Measurements from ENCODE around the gene RILP.

The RILP gene

DNA sequence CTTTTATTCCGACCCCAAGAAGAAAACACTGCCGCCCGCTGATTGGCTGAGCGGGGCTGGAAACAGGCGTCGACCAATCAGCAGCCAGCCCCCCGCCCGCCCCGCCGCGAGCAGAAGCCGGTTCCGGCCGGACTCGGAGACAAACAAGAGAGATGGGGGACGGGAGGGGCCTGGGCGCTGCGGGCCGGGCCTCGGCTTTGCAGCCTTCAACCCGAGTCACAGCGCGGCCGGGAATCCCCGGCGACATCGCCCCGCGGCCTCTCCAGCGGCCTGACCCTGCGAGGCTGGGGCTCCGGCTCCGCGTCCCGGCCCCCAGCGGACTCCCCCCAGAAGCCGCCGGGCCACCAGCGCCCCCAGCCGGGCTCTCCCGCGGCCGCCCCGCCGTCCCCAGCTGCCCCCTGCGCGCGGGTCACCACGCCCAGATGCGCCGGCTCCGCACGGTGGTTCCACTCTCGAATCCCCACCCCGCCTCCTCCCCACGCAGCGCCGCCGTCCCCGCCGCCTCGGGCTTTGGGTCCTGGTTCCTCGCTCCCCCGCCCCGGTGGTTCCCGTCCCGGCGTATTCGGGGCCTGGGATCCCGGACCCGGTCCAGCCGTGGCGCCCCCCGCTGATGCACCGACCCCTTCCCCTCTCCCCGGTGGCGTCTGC, 20.7 kb downstream of the RILP start:
- WGBS (ENCODE audit: insufficient coverage, insufficient read length), result no CpG with 5 or more reads among the region's 77 CpGs

DNA sequence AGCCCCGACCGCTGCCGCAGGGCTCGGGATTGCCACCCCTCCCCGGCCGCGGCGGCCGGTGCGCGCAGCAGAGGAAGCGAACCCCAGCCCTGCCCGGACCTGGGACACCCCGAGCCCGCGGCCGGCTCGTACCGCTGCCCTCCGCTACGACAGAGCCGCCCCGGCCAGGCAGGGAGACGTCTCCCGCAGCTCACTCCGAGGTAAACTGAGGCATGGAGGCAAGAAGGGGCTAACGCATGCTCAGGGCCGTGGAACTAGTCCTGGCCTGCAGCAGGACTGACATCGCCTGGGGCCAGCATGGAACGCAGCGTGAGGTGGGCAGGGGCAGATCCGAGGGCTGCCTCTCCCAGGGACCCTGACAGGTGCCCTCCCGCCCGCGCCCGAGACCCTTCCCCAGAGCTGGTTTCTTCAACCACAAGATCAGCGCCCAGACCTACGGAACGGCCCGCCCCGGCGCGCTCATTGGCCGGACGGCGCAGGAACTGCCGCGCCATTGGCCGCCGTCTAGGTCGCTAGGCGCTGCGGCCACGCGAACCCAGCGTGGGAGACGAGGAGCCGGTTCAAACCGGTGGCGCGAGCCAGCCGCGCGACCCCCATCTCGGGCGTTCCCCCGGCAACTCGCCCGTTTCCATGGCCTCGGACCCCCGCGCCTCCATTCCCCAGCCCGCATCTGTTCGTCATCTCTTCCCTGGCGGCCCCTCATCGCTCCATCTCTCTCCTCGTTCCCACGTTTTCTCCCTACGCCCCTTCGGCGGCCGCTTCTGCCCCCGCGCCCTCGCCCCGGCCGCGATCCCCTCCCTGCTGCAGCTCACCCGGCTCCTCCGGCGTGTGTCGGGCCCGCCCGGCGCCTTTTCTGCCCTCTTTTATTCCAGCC, 21.4 kb downstream of the RILP start, which contains the start of gene SLC43A2:
Gene SLC43A2 (minus strand): TSS at position 853 of the 874 bp plus-strand sequence. CDS start 960 bp downstream, outside the sequence.
- Histone ChIP-seq H3K27me3 (ENCODE audit: control insufficient read depth, insufficient read depth, low read length) (no peaks in the 10 kb centered on the region), H3K4me1 (ENCODE audit: control insufficient read depth, insufficient read depth, low read length) (peaks cover 2% of the 10 kb centered on the region; the same call in 1 of the 2 replicates), H3K9me3 (ENCODE audit: control insufficient read depth, insufficient read depth, low read length) (no peaks in the 10 kb centered on the region), H3K36me3 (ENCODE audit: control insufficient read depth, insufficient read depth, low read length) (no peaks in the 10 kb centered on the region), H3K27ac (ENCODE audit: low read length) (no peak within 1 kb of the TSS), H3K4me3 (ENCODE audit: low read length) (peak within 1 kb of the TSS; percentile 66; the same call in 1 of the 2 replicates)
- WGBS (ENCODE audit: insufficient coverage, insufficient read length), result no CpG with 5 or more reads among the region's 95 CpGs
- DNase-seq (ENCODE audit: low read depth, low spot score), result no peak

More for the DNA sequence above, 20.7 kb downstream of the RILP start:
- peak overlapping the region; percentile 66; the same call in 1 of the 2 replicates for H3K4me3 ChIP-seq (ENCODE audit: low read length)
- DNase-seq (ENCODE audit: low read depth, low spot score), result no peak
- H3K27ac ChIP-seq (ENCODE audit: low read length), result no peak overlapping the region
- H3K9me3 ChIP-seq (ENCODE audit: control insufficient read depth, insufficient read depth, low read length), result no peaks in the 10 kb centered on the region
- H3K36me3 ChIP-seq (ENCODE audit: control insufficient read depth, insufficient read depth, low read length), result no peaks in the 10 kb centered on the region
- H3K4me1 ChIP-seq (ENCODE audit: control insufficient read depth, insufficient read depth, low read length), result peaks cover 2% of the 10 kb centered on the region; the same call in 1 of the 2 replicates
- H3K27me3 ChIP-seq (ENCODE audit: control insufficient read depth, insufficient read depth, low read length), result no peaks in the 10 kb centered on the region

DNA sequence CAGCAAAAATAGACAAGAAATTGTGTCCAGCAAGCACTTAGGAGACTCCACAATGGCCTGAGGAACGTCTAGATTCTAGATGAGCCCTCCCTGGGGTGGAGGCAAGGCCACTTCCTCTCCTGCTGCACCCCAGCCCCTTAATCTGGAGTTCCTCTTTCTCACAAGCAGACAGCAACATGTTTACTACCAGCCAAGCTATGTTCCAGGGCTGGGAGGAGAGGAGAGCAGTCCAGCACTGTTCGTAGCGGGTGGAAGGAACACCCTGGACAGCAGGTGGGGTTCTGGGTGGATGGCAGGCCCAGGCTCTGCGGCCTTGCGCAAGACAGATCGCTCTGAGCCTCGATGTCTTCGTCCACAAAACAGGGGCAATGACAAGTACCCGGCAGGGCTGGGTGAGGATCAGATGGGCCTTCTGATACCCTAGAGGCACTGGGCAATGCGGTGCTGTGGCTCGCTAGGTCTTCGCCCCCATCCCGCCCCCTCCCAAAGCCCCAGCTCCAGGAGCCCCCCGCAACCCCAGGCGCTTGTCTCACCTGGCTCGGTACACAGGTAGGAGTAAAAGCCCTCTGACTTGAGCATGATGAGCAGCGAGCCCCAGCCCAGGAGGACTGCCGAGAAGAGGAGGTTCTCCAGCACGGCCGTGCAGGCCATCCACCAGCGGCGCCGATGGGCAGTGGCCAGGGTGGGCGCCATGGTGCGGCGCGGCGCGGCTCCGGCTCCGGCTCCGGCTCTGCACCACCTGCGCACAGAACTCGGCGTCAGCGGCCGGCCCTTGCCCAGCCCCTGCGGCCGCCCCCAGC, 22.3 kb downstream of the RILP start:
- DNase-seq (ENCODE audit: low read depth, low spot score), result no peak
- Histone ChIP-seq H3K4me1 (ENCODE audit: control insufficient read depth, insufficient read depth, low read length) (peaks cover 2% of the 10 kb centered on the region; the same call in 1 of the 2 replicates), H3K9me3 (ENCODE audit: control insufficient read depth, insufficient read depth, low read length) (no peaks in the 10 kb centered on the region), H3K4me3 (ENCODE audit: low read length) (peak overlapping the region; percentile 34; the same call in 1 of the 2 replicates), H3K27ac (ENCODE audit: low read length) (no peak overlapping the region), H3K36me3 (ENCODE audit: control insufficient read depth, insufficient read depth, low read length) (no peaks in the 10 kb centered on the region), H3K27me3 (ENCODE audit: control insufficient read depth, insufficient read depth, low read length) (no peaks in the 10 kb centered on the region)
- no CpG with 5 or more reads among the region's 39 CpGs for WGBS (ENCODE audit: insufficient coverage, insufficient read length)

DNA sequence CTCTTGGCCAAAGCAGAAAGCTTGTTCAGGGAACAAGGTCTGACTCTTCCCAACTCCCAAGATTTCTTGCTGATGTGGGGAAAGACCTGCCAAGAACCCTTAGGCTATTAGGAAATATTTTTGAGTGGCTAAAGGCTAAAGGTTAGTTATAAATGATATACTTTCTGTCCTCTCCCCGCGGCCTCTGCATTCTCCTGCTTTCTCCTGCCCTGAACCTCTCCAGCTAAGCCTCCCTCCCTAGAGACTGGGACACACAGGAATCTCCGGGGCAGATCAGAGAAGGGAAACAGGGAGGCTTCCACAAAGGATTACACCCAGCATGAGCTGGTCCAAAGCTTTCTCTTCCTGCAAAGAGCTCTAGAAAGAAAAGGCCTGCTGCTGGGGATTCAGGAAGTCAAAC, 23.3 kb downstream of the RILP start:
- H3K4me3 ChIP-seq (ENCODE audit: low read length), result no peak overlapping the region
- no peaks in the 10 kb centered on the region for H3K9me3 ChIP-seq (ENCODE audit: control insufficient read depth, insufficient read depth, low read length)
- no peaks in the 10 kb centered on the region for H3K27me3 ChIP-seq (ENCODE audit: control insufficient read depth, insufficient read depth, low read length)
- no peak for DNase-seq (ENCODE audit: low read depth, low spot score)
- peaks cover 3% of the 10 kb centered on the region; the same call in 1 of the 2 replicates for H3K4me1 ChIP-seq (ENCODE audit: control insufficient read depth, insufficient read depth, low read length)
- no peaks in the 10 kb centered on the region for H3K36me3 ChIP-seq (ENCODE audit: control insufficient read depth, insufficient read depth, low read length)
- H3K27ac ChIP-seq (ENCODE audit: low read length), result no peak overlapping the region
- no CpG with 5 or more reads among the region's 3 CpGs for WGBS (ENCODE audit: insufficient coverage, insufficient read length)

DNA sequence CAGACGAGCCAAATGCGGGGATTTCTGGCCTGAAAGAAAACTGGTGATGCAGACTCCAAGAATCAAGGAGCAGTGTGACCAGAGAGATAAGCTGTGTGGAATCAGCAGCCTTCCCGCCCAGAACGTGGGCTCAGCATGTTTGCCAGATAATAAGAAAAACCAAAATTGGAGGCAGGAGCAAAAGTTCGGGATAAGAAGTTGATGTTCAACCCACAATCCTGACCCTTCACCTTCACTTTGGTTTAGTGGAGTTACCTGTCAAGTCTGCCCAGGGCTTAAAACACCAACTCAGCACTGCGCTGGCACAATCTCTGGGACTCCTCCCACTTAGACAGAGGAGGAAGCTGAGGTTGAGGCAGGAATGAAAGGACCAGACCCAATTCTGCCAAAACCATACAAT, 24.1 kb downstream of the RILP start:
- no peak overlapping the region for H3K4me3 ChIP-seq (ENCODE audit: low read length)
- no peaks in the 10 kb centered on the region for H3K9me3 ChIP-seq (ENCODE audit: control insufficient read depth, insufficient read depth, low read length)
- DNase-seq (ENCODE audit: low read depth, low spot score), result no peak
- H3K27ac ChIP-seq (ENCODE audit: low read length), result no peak overlapping the region
- H3K36me3 ChIP-seq (ENCODE audit: control insufficient read depth, insufficient read depth, low read length), result no peaks in the 10 kb centered on the region
- H3K4me1 ChIP-seq (ENCODE audit: control insufficient read depth, insufficient read depth, low read length), result peaks cover 3% of the 10 kb centered on the region; the same call in 1 of the 2 replicates
- WGBS (ENCODE audit: insufficient coverage, insufficient read length), result no CpG with 5 or more reads among the region's 6 CpGs
- H3K27me3 ChIP-seq (ENCODE audit: control insufficient read depth, insufficient read depth, low read length), result no peaks in the 10 kb centered on the region

DNA sequence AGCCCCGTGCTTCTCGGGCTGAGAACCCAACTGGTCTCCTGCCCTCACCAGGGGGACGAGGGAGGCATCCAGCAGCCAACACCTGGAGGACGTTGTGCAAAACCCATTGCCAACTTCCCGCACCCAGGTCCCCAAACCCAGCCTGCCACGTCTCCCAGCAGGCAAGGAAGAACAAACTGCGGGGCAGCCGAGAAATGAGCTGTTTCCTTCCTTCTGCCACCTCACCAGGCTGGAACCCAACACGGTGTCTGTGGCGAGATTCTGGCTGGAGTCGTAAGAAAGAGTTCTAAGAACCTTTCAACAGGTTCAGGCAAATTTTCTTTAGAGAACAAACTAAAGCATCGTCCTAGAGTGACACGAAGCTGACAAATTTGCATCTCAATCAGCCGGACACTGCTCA, 24.6 kb downstream of the RILP start:
- H3K4me3 ChIP-seq (ENCODE audit: low read length), result no peak overlapping the region
- H3K27me3 ChIP-seq (ENCODE audit: control insufficient read depth, insufficient read depth, low read length), result no peaks in the 10 kb centered on the region
- WGBS (ENCODE audit: insufficient coverage, insufficient read length), result no CpG with 5 or more reads among the region's 14 CpGs
- no peaks in the 10 kb centered on the region for H3K36me3 ChIP-seq (ENCODE audit: control insufficient read depth, insufficient read depth, low read length)
- no peak for DNase-seq (ENCODE audit: low read depth, low spot score)
- no peaks in the 10 kb centered on the region for H3K9me3 ChIP-seq (ENCODE audit: control insufficient read depth, insufficient read depth, low read length)
- no peak overlapping the region for H3K27ac ChIP-seq (ENCODE audit: low read length)
- peaks cover 3% of the 10 kb centered on the region; the same call in 1 of the 2 replicates for H3K4me1 ChIP-seq (ENCODE audit: control insufficient read depth, insufficient read depth, low read length)

DNA sequence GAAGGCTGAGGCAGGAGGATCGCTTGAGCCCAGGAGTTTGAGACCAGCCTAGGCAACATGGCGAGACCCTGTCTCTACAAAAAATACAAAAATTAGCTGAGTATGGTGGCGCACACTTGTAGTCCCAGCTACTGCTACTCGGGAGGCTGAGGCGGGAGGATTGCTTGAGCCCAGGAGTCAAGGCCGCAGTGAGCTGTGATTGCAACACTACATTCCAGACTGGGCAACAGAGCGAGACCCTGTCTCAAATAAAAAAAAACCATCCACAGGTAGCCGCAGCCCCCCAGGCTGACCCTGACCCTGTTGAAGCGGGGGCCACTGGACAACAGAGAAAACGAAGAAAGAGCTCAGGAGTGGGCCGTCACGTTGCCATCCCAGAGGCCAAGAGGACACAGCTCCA, 25.0 kb downstream of the RILP start:
- Histone ChIP-seq H3K36me3 (ENCODE audit: control insufficient read depth, insufficient read depth, low read length) (no peaks in the 10 kb centered on the region), H3K27me3 (ENCODE audit: control insufficient read depth, insufficient read depth, low read length) (no peaks in the 10 kb centered on the region), H3K4me3 (ENCODE audit: low read length) (no peak overlapping the region), H3K9me3 (ENCODE audit: control insufficient read depth, insufficient read depth, low read length) (no peaks in the 10 kb centered on the region), H3K4me1 (ENCODE audit: control insufficient read depth, insufficient read depth, low read length) (peaks cover 3% of the 10 kb centered on the region; the same call in 1 of the 2 replicates), H3K27ac (ENCODE audit: low read length) (no peak overlapping the region)
- DNase-seq (ENCODE audit: low read depth, low spot score), result no peak
- no CpG with 5 or more reads among the region's 12 CpGs for WGBS (ENCODE audit: insufficient coverage, insufficient read length)

DNA sequence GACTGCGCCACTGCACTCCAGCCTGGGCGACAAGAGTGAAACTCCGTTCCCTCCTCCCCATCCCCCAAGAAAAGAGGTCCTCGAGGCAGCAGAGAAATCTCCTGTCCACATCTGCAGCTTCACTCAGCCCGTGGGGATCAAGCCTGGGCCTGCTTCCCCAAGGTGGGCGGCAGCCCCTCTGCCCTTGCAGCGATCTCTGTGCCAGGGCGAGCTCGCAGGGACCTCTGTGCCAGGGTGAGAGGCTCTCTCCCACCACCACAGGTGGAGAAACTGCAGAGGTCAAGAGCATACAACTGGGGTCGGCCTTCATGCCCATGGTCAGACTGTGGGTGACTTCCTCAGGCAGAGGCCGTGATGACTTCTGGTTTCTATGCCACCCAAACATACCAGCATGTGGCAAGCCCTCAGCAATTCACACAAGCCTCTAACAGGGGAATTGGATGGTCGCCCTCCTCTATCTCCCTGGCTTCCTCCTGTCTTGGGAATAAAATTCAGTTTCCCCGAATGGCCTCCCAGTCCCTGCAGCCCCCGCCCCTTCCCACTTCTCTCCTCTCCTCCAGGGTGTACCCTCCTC, 26.5 kb downstream of the RILP start:
- Histone ChIP-seq H3K9me3 (ENCODE audit: control insufficient read depth, insufficient read depth, low read length) (no peaks in the 10 kb centered on the region), H3K4me3 (ENCODE audit: low read length) (no peak overlapping the region), H3K27me3 (ENCODE audit: control insufficient read depth, insufficient read depth, low read length) (no peaks in the 10 kb centered on the region), H3K4me1 (ENCODE audit: control insufficient read depth, insufficient read depth, low read length) (peaks cover 3% of the 10 kb centered on the region; the same call in 1 of the 2 replicates), H3K36me3 (ENCODE audit: control insufficient read depth, insufficient read depth, low read length) (no peaks in the 10 kb centered on the region), H3K27ac (ENCODE audit: low read length) (no peak overlapping the region)
- no peak for DNase-seq (ENCODE audit: low read depth, low spot score)
- WGBS (ENCODE audit: insufficient coverage, insufficient read length), result no CpG with 5 or more reads among the region's 14 CpGs

DNA sequence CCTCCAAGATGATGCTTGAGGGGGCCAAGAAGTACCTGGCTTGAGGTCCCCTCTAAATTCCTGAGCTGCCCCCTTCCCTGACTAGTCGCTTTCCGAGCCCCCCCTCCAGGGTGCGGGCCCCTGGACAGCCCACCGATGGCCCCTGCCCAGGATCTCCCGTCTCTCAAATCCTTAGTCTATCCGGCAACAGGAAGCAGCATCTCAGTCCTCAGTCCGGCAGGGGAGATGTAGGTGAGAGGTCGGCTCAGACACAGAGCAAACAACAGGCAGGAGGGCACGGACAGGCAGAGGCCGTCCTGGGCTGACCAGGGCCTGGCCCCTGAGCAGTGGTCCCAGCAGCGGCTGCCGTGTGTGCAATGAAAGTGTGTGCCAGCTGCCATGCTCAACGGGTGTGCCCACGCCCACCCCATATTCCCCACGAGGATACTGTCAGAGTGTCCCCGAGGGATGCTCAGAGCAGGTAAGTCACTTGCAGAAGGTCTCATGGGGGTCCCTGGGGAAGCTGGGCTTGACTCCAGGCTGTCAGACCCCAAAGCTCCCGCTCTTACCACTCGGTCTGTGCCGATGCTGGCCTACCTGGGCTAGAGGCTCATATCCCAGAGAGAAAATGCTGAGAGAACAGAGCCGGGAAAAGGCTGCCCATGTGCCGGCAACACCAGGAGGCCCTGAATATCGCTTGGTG, 28.3 kb downstream of the RILP start:
- Histone ChIP-seq H3K4me1 (ENCODE audit: control insufficient read depth, insufficient read depth, low read length) (0 out of 2 replicates have a peak, but pooled peaks cover 1% of the 10 kb centered on the region), H3K36me3 (ENCODE audit: control insufficient read depth, insufficient read depth, low read length) (no peaks in the 10 kb centered on the region), H3K27me3 (ENCODE audit: control insufficient read depth, insufficient read depth, low read length) (no peaks in the 10 kb centered on the region), H3K4me3 (ENCODE audit: low read length) (no peak overlapping the region), H3K9me3 (ENCODE audit: control insufficient read depth, insufficient read depth, low read length) (no peaks in the 10 kb centered on the region), H3K27ac (ENCODE audit: low read length) (no peak overlapping the region)
- DNase-seq (ENCODE audit: low read depth, low spot score), result no peak
- WGBS (ENCODE audit: insufficient coverage, insufficient read length), result no CpG with 5 or more reads among the region's 22 CpGs

All from iPS DF 6.9 (cell line).